Measurements from ENCODE around the gene GABRB2. TPM values are rescaled to one million over a fixed set of nuclear protein-coding genes. Genes with fewer than 3 reads are reported as not detected.

The GABRB2 gene
- total RNA-seq, 4 donors from 2014 or later, result 0.61 to 10.1 TPM; not detected in 2

DNA sequence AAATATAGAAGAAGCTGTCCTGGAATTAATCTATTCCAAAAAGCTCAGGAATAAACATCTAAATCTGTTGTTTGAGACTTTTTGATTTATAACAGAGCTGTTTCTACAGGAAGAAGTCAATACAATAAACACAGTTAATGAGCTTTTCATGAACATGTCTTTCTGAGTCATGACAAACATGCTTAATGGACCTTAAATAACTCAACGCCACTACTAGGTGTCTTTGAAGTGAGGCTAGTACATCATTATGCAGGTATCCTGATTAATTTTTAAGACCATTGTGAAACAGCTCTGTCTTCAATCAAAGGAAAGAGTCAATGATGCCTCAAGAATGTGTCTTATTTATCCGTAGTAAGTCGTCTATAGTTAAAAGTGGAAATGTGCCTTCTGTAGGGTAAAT lies 131.6 kb downstream of the GABRB2 start:
- Histone ChIP-seq H3K9me3 (no peaks in the 10 kb centered on the region), H3K4me1 (no peaks in the 10 kb centered on the region), H3K27ac (no peak overlapping the region), H3K27me3 (no peaks in the 10 kb centered on the region), H3K4me3 (no peak overlapping the region), H3K36me3 (no peaks in the 10 kb centered on the region)
- no peak for DNase-seq
- intact Hi-C loops (cut with DNase I; ENCODE audit: low total_unique reads), result no loop called here
- TF ChIP-seq, protein P1, sequence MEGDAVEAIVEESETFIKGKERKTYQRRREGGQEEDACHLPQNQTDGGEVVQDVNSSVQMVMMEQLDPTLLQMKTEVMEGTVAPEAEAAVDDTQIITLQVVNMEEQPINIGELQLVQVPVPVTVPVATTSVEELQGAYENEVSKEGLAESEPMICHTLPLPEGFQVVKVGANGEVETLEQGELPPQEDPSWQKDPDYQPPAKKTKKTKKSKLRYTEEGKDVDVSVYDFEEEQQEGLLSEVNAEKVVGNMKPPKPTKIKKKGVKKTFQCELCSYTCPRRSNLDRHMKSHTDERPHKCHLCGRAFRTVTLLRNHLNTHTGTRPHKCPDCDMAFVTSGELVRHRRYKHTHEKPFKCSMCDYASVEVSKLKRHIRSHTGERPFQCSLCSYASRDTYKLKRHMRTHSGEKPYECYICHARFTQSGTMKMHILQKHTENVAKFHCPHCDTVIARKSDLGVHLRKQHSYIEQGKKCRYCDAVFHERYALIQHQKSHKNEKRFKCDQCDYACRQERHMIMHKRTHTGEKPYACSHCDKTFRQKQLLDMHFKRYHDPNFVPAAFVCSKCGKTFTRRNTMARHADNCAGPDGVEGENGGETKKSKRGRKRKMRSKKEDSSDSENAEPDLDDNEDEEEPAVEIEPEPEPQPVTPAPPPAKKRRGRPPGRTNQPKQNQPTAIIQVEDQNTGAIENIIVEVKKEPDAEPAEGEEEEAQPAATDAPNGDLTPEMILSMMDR (IDR thresholded peaks at IDR 0.05), result no peak
- no peak for TF ChIP-seq POLR2A (IDR thresholded peaks at IDR 0.05)

DNA sequence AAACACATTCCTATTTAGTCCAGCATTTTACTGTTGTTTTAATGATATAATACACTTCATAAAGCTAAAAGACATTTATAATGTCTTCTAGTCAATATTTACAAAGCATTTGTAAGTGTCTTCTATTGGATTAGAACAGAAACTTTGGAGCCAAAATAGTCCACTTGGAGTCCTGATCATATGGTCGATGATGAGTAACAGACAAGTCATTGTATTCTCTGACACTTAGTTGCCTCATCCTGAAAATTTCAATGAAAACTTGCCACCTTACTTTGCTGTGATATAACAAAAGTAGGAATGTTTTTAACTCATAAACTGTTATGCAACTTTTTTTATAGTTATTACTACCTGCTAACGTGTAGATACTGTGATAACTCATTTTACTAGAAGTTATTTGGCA lies 132.5 kb downstream of the GABRB2 start:
- H3K4me1 ChIP-seq, result no peaks in the 10 kb centered on the region
- TF ChIP-seq, protein P1 (IDR thresholded peaks at IDR 0.05), result no peak
- no peak for TF ChIP-seq POLR2A (IDR thresholded peaks at IDR 0.05)
- DNase-seq, result no peak
- H3K4me3 ChIP-seq, result no peak overlapping the region
- H3K27ac ChIP-seq, result no peak overlapping the region
- no peaks in the 10 kb centered on the region for H3K36me3 ChIP-seq
- intact Hi-C loops (cut with DNase I; ENCODE audit: low total_unique reads), result no loop called here
- H3K9me3 ChIP-seq, result no peaks in the 10 kb centered on the region
- H3K27me3 ChIP-seq, result no peaks in the 10 kb centered on the region

DNA sequence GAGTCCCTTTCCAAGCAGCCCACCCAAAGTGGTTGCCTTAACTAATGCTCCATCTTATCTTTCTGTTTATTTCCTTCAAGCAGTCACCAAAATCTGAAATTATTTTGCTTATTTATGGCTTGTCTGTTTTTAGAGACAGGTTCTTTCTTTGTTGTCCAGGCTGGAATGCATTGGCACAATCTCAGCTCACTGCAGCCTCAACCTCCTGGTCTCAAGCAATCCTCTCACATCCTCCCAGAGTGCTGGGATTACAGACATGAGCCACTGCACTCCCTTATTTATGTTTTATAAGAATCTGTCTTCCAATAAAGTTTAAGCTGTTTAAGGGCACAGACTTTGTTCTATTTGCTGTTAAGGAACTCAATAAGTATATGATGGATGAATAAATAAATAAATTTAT lies 133.7 kb downstream of the GABRB2 start:
- Histone ChIP-seq H3K27ac (no peak overlapping the region), H3K4me3 (no peak overlapping the region), H3K4me1 (no peaks in the 10 kb centered on the region), H3K9me3 (no peaks in the 10 kb centered on the region), H3K27me3 (no peaks in the 10 kb centered on the region), H3K36me3 (no peaks in the 10 kb centered on the region)
- no peak for DNase-seq
- intact Hi-C loops (cut with DNase I; ENCODE audit: low total_unique reads), result no loop called here
- TF ChIP-seq, protein P1 (IDR thresholded peaks at IDR 0.05), result no peak
- no peak for TF ChIP-seq POLR2A (IDR thresholded peaks at IDR 0.05)

DNA sequence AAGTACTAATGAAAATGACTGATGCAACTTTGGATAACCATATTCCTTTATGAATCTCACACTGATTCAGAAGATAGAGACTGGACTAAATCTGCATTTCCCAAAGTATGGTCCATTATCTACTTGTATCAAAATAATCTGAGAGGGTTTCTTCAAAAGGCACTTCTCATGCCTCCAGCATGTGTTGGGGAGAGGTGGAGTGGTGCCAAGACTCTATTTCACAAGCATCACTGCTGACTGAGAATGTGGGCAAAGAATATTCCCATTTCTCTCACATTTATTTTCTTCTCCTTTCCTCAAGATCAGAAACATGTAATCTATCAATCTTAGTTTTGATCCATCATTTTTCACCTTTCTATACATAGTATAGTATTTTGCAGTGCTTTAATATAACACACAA lies 135.4 kb downstream of the GABRB2 start:
- no peaks in the 10 kb centered on the region for H3K36me3 ChIP-seq
- H3K27me3 ChIP-seq, result peaks cover 0 to 3% of the 10 kb centered on the region in 2 donors
- no peak for DNase-seq
- H3K4me1 ChIP-seq, result no peaks in the 10 kb centered on the region
- TF ChIP-seq, protein P1 (IDR thresholded peaks at IDR 0.05), result no peak
- no peak for TF ChIP-seq POLR2A (IDR thresholded peaks at IDR 0.05)
- H3K27ac ChIP-seq, result no peak overlapping the region
- no peaks in the 10 kb centered on the region for H3K9me3 ChIP-seq
- H3K4me3 ChIP-seq, result no peak overlapping the region
- intact Hi-C loops (cut with DNase I; ENCODE audit: low total_unique reads), result no loop called here

DNA sequence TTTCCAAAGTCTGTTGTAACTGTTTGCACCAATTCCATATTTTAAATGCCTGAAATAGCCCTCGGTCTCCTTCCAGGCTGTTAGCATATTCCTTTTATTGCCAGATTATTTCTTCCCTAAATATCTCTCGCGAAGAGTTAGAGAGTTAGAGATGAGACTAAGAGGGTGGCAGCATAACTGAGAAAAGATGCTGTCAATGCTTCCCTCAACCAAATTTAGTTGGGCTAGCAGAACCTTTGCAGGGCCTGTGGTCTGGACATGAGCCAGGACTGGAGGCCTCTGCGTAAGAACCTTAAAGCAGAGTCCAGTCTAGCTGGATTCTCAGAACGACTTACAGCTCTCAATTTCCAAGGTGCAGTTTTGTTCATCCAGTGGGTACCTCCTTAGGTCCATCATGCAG lies 135.9 kb downstream of the GABRB2 start:
- intact Hi-C loops (cut with DNase I; ENCODE audit: low total_unique reads), result no loop called here
- Histone ChIP-seq H3K9me3 (no peaks in the 10 kb centered on the region), H3K36me3 (no peaks in the 10 kb centered on the region), H3K4me3 (no peak overlapping the region), H3K27ac (no peak overlapping the region), H3K4me1 (no peaks in the 10 kb centered on the region), H3K27me3 (peaks cover 0 to 3% of the 10 kb centered on the region in 2 donors)
- no peak for DNase-seq
- TF ChIP-seq, protein P1 (IDR thresholded peaks at IDR 0.05), result no peak
- TF ChIP-seq POLR2A (IDR thresholded peaks at IDR 0.05), result no peak

Data from uterus (tissue), 4 donors.